GM18519 (cell line): Measurements from ENCODE around the gene TTC29.
"Not testable (repeated sequence)": the region's sequence is repeated elsewhere in the genome, so short reads cannot be mapped to it uniquely, and the experiment has no call there.

Experiments used
- ATAC-seq: cut with Tn5 transposase; IDR thresholded peaks from one replicate; pipeline ENCODE4 v1.9.1; 2021; ENCODE audit warnings: mild to moderate bottlenecking, moderate library complexity; ENCODE audit not compliant: unreplicated experiment, low FRiP score

TTC29 gene

GRCh38 chr4:146739182-146739581 is 206.5 kb downstream of the TTC29 start:
- no peak for ATAC-seq

- ATAC-seq, result not testable (repeated sequence)
These were observed 222.1 kb downstream of the TTC29 start for GRCh38 chr4:146723519-146723918.

- ATAC-seq, result no peak
These were observed 235.7 kb downstream of the TTC29 start for GRCh38 chr4:146709956-146710355.

GRCh38 chr4:146699910-146700309 is 245.8 kb downstream of the TTC29 start:
- ATAC-seq, result no peak

GRCh38 chr4:146674829-146675570 is 270.7 kb downstream of the TTC29 start:
- ATAC-seq, result no peak

GRCh38 chr4:146663968-146664311 is 281.7 kb downstream of the TTC29 start:
- ATAC-seq, result not testable (repeated sequence)

GRCh38 chr4:146661367-146661766 is 284.3 kb downstream of the TTC29 start:
- ATAC-seq, result no peak
